GM12878 (cell line): ENCODE measurements around the gene SLC44A4.

ENCODE experiments used
- ATF2 ChIP-seq: IDR thresholded peaks from 2 replicates; pipeline ENCODE4 v1.6.1; 2012; ENCODE audit warnings: low read length, inconsistent platforms
- POLR2AphosphoS2 ChIP-seq: IDR thresholded peaks from 2 replicates; pipeline ENCODE4 v1.6.1; 2011; ENCODE audit warnings: low read depth, mild to moderate bottlenecking, low read length, improper control_type of control experiment, moderate library complexity

- TF ChIP-seq POLR2AphosphoS2: no peak
- TF ChIP-seq ATF2: no peak
Measured at GRCh38 chr6:31887173-31888007, 8.6 kb upstream of the SLC44A4 start.
